NCI-H774 (cell line): ENCODE measurements around the gene POU6F2.
A peak's percentile ranks its signal among the peaks of the same experiment; 100 is the strongest.
"Not testable (repeated sequence)": the region's sequence is repeated elsewhere in the genome, so short reads cannot be mapped to it uniquely, and the experiment has no call there.

Source experiments
- DNase-seq: peaks from one replicate; lab custom pipeline; 2025; lab: John Stamatoyannopoulos, UW

POU6F2 gene

GRCh38 chr7:39304668-39305405 lies 327.1 kb downstream of the POU6F2 start:
- no peak for DNase-seq

GRCh38 chr7:39306016-39306570 lies 328.4 kb downstream of the POU6F2 start:
- no peak for DNase-seq

GRCh38 chr7:39310699-39311098 lies 333.0 kb downstream of the POU6F2 start:
- DNase-seq = no peak

GRCh38 chr7:39312254-39312989 lies 334.7 kb downstream of the POU6F2 start:
- DNase-seq = no peak

GRCh38 chr7:39313376-39313775 lies 335.7 kb downstream of the POU6F2 start:
- no peak for DNase-seq

- no peak for DNase-seq
Measured at GRCh38 chr7:39313974-39314373, 336.3 kb downstream of the POU6F2 start.

- no peak for DNase-seq
Measured at GRCh38 chr7:39317107-39317506, 339.4 kb downstream of the POU6F2 start.

- no peak for DNase-seq
Measured at GRCh38 chr7:39317896-39318295, 340.2 kb downstream of the POU6F2 start.

- DNase-seq = no peak
Measured at GRCh38 chr7:39321245-39321644, 343.5 kb downstream of the POU6F2 start.

- no peak for DNase-seq
Measured at GRCh38 chr7:39321909-39322498, 344.3 kb downstream of the POU6F2 start.

GRCh38 chr7:39324139-39324760 lies 346.5 kb downstream of the POU6F2 start:
- DNase-seq = no peak

- not testable (repeated sequence) for DNase-seq
Measured at GRCh38 chr7:39331607-39332006, 353.9 kb downstream of the POU6F2 start.

- DNase-seq = no peak
Measured at GRCh38 chr7:39332142-39332541, 354.4 kb downstream of the POU6F2 start.

- DNase-seq = no peak
Measured at GRCh38 chr7:39333701-39334100, 356.0 kb downstream of the POU6F2 start.

- no peak for DNase-seq
Measured at GRCh38 chr7:39336442-39336841, 358.7 kb downstream of the POU6F2 start.

GRCh38 chr7:39338716-39339115 lies 361.0 kb downstream of the POU6F2 start:
- DNase-seq = no peak

GRCh38 chr7:39339591-39339990 lies 361.9 kb downstream of the POU6F2 start:
- no peak for DNase-seq

- DNase-seq = no peak
Measured at GRCh38 chr7:39341083-39341482, 363.4 kb downstream of the POU6F2 start.

GRCh38 chr7:39342763-39343162 lies 365.1 kb downstream of the POU6F2 start:
- no peak for DNase-seq

GRCh38 chr7:39349452-39350123 lies 371.9 kb downstream of the POU6F2 start:
- DNase-seq = no peak

GRCh38 chr7:39353615-39354376 lies 376.1 kb downstream of the POU6F2 start:
- DNase-seq = peak; percentile 31
